GM12875 (cell line): ENCODE data around the gene ENPP3.

Experiments
- H3K4me3 ChIP-seq: one replicate; pipeline ENCODE4 v1.5.1; 2011; ENCODE audit warnings: low read depth, low read length, control low read depth
- TF ChIP-seq, protein P1 (sequence below): IDR thresholded peaks from 2 replicates; pipeline ENCODE4 v1.5.1; 2011; ENCODE audit warnings: low read depth, mild to moderate bottlenecking, control low read depth, inconsistent platforms, low read length, moderate library complexity, borderline replicate concordance; ENCODE audit not compliant: insufficient read depth

ENPP3 gene

DNA sequence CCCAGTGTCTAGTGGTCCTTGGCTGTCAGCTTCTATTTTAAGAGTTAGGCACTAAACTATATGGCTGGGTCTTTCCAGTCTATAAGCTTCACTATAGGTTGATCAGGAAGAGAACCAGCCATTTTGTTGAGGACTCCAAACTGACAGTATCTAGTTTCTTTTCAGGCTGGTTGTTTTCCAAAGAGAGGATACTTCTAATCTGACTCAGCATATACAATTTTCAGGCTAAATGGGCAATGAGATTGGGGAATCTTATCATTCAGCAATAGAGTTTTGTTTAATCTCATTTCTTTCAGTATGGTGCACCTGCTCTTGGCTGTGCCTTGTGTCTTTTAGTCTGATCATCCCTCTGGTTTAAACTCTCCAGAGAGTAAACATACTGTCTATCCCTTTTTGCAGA lies 94.1 kb downstream of the ENPP3 start:
- H3K4me3 ChIP-seq = no peak overlapping the region
- TF ChIP-seq, protein P1, sequence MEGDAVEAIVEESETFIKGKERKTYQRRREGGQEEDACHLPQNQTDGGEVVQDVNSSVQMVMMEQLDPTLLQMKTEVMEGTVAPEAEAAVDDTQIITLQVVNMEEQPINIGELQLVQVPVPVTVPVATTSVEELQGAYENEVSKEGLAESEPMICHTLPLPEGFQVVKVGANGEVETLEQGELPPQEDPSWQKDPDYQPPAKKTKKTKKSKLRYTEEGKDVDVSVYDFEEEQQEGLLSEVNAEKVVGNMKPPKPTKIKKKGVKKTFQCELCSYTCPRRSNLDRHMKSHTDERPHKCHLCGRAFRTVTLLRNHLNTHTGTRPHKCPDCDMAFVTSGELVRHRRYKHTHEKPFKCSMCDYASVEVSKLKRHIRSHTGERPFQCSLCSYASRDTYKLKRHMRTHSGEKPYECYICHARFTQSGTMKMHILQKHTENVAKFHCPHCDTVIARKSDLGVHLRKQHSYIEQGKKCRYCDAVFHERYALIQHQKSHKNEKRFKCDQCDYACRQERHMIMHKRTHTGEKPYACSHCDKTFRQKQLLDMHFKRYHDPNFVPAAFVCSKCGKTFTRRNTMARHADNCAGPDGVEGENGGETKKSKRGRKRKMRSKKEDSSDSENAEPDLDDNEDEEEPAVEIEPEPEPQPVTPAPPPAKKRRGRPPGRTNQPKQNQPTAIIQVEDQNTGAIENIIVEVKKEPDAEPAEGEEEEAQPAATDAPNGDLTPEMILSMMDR = no peak

GRCh38 chr6:131733376-131734016 lies 96.4 kb downstream of the ENPP3 start:
- TF ChIP-seq, protein P1 = no peak
- no peak overlapping the region for H3K4me3 ChIP-seq

DNA sequence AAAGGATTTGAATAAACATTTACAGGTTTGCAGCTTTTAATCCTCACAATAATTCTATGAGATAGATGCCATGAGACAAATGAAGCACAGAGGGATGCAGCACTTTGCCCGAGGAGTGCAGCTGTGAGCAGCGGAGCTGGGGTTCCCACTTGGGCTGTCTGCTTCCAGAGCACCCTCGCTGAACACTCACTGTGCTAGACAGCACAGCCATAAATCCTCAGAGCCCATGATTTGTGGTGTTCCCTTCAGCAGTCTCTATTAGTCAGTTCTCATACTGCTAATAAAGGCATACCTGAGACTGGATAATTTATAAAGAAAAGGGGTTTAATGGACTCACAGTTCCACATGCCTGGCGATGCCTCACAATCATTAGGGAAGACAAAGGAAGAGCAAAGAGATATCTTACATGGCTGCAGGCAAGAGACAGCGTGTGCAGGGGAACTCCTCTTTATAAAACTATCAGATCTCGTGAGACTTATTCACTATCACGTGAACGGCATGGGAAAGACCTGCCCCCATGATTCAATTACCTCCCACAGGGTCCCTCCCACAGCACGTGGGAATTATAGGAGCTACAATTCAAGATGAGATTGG lies 99.0 kb downstream of the ENPP3 start:
- no peak overlapping the region for H3K4me3 ChIP-seq
- TF ChIP-seq, protein P1 = no peak

DNA sequence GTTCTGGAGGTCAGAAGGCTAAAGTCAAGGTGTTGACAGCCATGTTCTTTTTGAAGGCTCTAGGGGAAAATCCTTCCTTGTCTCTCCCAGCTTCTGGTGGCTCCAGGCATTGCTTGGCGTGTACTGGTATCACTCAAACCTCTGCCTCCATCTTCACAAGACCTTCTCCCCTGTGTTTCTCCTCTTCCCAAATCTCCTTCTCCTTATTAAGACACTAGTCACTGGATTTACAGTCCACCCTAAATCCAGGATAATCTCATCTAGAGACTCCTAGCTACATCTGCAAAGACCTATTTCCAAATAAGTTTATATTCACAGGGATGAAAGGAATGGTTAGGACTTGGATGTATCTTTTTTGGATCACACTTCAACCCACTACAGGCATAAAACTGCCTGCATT lies 99.7 kb downstream of the ENPP3 start:
- no peak overlapping the region for H3K4me3 ChIP-seq
- TF ChIP-seq, protein P1 = no peak

GRCh38 chr6:131739136-131739535 lies 102.0 kb downstream of the ENPP3 start:
- TF ChIP-seq, protein P1 = no peak
- no peak overlapping the region for H3K4me3 ChIP-seq

DNA sequence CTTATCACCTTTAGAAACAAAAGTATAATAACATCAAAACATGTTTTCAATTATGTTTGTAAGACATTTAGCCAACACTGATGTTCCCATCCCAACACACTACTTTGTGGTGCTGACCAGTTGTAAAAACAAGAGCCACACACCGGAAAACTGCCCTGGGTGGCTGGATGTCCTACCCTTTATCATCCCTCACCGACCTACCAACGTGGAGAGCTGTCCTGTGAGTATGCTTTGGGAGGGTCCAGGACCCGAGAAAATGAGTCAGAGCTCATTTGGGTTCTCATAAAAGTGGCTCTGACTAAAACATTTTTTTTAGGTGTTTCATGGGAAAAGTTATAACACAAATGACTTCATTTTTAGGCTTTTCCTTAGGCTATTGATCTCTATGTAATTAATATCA lies 103.1 kb downstream of the ENPP3 start:
- no peak overlapping the region for H3K4me3 ChIP-seq
- TF ChIP-seq, protein P1 = no peak
